CD4-positive, alpha-beta T cell treated with Interleukin-15 for 4 hours (primary cell): Measurements from ENCODE around the gene PGLYRP2.

Source experiments
- DNase-seq: peaks from one replicate; pipeline ENCODE4 v3.0.0-alpha.2; 2020; ENCODE audit warnings: low spot score

The PGLYRP2 gene

GRCh38 chr19:15425321-15425950 lies 53.9 kb downstream of the PGLYRP2 start:
- no peak for DNase-seq

GRCh38 chr19:15424692-15425272 lies 54.5 kb downstream of the PGLYRP2 start:
- DNase-seq: no peak

DNA sequence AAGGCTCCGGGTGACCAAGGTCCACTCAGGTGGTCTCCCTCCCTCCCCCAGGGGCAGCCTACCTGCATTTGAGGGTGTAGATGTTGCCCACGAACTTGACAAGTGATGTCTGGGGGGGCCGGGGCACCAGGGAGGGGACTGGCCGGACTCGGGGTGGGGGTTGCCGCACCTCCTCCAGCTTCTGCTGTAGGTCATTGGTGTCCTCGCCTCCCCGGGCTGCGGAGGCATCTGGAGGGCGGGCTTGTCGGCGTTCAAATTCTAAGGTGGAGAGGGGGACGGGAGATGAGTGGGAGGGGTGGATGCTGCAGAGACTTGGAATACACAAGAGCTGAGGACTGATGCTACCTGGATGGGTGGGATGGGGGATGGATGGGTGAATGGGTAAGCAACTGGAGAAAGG lies 55.2 kb downstream of the PGLYRP2 start:
- DNase-seq: no peak

- no peak for DNase-seq
Observed at GRCh38 chr19:15423130-15423529, 56.2 kb downstream of the PGLYRP2 start.

GRCh38 chr19:15422296-15423075 lies 56.8 kb downstream of the PGLYRP2 start:
- no peak for DNase-seq

GRCh38 chr19:15421721-15422260 lies 57.5 kb downstream of the PGLYRP2 start:
- DNase-seq: no peak

- DNase-seq: no peak
Observed at GRCh38 chr19:15421136-15421695, 58.1 kb downstream of the PGLYRP2 start.

DNA sequence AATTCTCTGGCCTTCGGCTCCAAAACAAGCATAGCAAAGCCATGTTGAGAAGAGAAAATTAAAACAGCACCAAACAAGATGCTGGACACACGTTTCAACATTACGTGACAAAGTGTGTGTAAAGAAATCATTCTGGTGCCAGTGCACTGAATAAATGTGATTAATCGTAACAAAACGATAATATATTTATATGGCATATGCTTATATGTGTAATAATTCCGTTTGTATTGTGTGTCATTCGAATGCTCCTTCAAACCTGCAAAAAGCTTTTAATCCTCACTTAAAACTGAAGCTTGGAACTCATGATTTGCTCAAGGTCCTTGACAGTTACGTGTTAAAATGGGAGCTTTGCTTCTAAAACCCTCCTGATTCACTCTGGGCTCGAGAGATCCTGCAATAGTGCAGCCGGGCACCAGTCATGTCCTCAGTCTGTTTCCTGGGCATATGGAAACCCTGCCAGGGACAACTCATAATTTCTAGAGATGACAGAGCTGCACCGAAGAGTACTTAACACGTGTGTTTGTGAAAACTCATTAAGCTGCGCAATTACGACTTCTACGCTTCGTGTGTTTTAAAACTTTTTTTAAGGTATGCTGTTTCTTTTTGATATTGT lies 59.8 kb downstream of the PGLYRP2 start:
- no peak for DNase-seq
